Neutrophil (primary cell): ENCODE data around the gene PRTFDC1.

Source experiments
- H3K27ac ChIP-seq: fragments of 200-600 bp; sonication (generic); 2 replicates; pipeline ENCODE4 v1.5.1; 2016; ENCODE audit warnings: mild to moderate bottlenecking, moderate library complexity
- H3K27me3 ChIP-seq: fragments of 200-600 bp; sonication (generic); 2 replicates; pipeline ENCODE4 v1.6.0; 2016; ENCODE audit warnings: mild to moderate bottlenecking
- H3K36me3 ChIP-seq: fragments of 200-600 bp; sonication (generic); 2 replicates; pipeline ENCODE4 v1.5.1; 2017
- H3K4me1 ChIP-seq, 2 experiments: fragments of 200-600 bp in 1 of 2; sonication (generic) in 1 of 2; 1 replicate in 1 of 2; 2 replicates in 1 of 2; pipeline versions ENCODE4 v1.5.1 to v1.6.1; 2013 to 2016; ENCODE audit warnings: low read depth in 1 of 2, low read length in 1 of 2, mild to moderate bottlenecking in 1 of 2, moderate library complexity in 1 of 2; ENCODE audit not compliant: control insufficient read depth in 1 of 2, insufficient read depth in 1 of 2
- H3K4me3 ChIP-seq, 2 experiments: fragments of 200-600 bp in 1 of 2; sonication (generic) in 1 of 2; 1 replicate in 1 of 2; 2 replicates in 1 of 2; pipeline ENCODE4 v1.5.1; 2013 to 2016; ENCODE audit warnings: low read depth in 1 of 2, low read length in 1 of 2, mild to moderate bottlenecking in 1 of 2, moderate library complexity in 1 of 2
- H3K9me3 ChIP-seq: fragments of 200-600 bp; sonication (generic); 2 replicates; pipeline ENCODE4 v1.5.1; 2016
- TF ChIP-seq, protein P1 (sequence below): fragments of 200-600 bp; sonication (generic); IDR thresholded peaks from 2 replicates; pipeline ENCODE4 v1.5.1; 2016; ENCODE audit warnings: antibody characterized with exemption

PRTFDC1 gene

GRCh38 chr10:24951201-24952142 is 934 bp downstream of the PRTFDC1 start:
- Histone ChIP-seq H3K4me3 (no peak overlapping the region), H3K27ac (no peak overlapping the region), H3K9me3 (no peaks in the 10 kb centered on the region), H3K4me1 (peaks cover 0 to 3% of the 10 kb centered on the region in 2 experiments), H3K36me3 (no peaks in the 10 kb centered on the region), H3K27me3 (peaks cover 53% of the 10 kb centered on the region)
- TF ChIP-seq, protein P1, sequence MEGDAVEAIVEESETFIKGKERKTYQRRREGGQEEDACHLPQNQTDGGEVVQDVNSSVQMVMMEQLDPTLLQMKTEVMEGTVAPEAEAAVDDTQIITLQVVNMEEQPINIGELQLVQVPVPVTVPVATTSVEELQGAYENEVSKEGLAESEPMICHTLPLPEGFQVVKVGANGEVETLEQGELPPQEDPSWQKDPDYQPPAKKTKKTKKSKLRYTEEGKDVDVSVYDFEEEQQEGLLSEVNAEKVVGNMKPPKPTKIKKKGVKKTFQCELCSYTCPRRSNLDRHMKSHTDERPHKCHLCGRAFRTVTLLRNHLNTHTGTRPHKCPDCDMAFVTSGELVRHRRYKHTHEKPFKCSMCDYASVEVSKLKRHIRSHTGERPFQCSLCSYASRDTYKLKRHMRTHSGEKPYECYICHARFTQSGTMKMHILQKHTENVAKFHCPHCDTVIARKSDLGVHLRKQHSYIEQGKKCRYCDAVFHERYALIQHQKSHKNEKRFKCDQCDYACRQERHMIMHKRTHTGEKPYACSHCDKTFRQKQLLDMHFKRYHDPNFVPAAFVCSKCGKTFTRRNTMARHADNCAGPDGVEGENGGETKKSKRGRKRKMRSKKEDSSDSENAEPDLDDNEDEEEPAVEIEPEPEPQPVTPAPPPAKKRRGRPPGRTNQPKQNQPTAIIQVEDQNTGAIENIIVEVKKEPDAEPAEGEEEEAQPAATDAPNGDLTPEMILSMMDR = no peak

DNA sequence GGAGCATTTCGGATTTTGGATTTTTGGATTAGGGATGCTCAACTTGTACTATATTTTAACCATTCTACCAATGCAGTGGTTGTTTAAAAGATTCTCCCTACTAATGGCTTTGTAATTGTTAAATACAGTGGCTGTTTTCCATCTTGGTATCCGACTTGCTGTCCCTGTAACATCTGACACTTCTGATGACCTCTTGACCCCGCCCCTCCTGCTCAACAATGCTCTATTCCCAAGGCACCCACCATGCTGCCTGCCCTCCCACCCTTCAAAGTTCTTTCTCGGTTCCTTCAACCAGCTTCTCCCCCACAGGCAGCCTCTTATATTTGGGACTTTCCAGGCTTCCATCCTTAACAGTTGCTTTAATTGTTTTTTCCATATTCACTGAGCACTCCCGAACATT is 2.0 kb downstream of the PRTFDC1 start:
- no peaks in the 10 kb centered on the region for H3K36me3 ChIP-seq
- H3K27ac ChIP-seq = no peak overlapping the region
- H3K27me3 ChIP-seq = peaks cover 53% of the 10 kb centered on the region
- peaks cover 0 to 3% of the 10 kb centered on the region in 2 experiments for H3K4me1 ChIP-seq
- TF ChIP-seq, protein P1 = no peak
- H3K9me3 ChIP-seq = no peaks in the 10 kb centered on the region
- H3K4me3 ChIP-seq = no peak overlapping the region

GRCh38 chr10:24949616-24950015 is 2.8 kb downstream of the PRTFDC1 start:
- no peak overlapping the region for H3K4me3 ChIP-seq
- H3K27ac ChIP-seq = no peak overlapping the region
- H3K27me3 ChIP-seq = peaks cover 50% of the 10 kb centered on the region
- H3K4me1 ChIP-seq = peaks cover 0 to 3% of the 10 kb centered on the region in 2 experiments
- H3K36me3 ChIP-seq = no peaks in the 10 kb centered on the region
- TF ChIP-seq, protein P1 = no peak
- H3K9me3 ChIP-seq = no peaks in the 10 kb centered on the region

- H3K27me3 ChIP-seq = peaks cover 28% of the 10 kb centered on the region
- H3K36me3 ChIP-seq = no peaks in the 10 kb centered on the region
- TF ChIP-seq, protein P1 = no peak
- H3K4me3 ChIP-seq = no peak overlapping the region
- H3K4me1 ChIP-seq = peaks cover 0 to 3% of the 10 kb centered on the region in 2 experiments
- no peaks in the 10 kb centered on the region for H3K9me3 ChIP-seq
- no peak overlapping the region for H3K27ac ChIP-seq
These were observed 4.9 kb downstream of the PRTFDC1 start for GRCh38 chr10:24947304-24948097.

DNA sequence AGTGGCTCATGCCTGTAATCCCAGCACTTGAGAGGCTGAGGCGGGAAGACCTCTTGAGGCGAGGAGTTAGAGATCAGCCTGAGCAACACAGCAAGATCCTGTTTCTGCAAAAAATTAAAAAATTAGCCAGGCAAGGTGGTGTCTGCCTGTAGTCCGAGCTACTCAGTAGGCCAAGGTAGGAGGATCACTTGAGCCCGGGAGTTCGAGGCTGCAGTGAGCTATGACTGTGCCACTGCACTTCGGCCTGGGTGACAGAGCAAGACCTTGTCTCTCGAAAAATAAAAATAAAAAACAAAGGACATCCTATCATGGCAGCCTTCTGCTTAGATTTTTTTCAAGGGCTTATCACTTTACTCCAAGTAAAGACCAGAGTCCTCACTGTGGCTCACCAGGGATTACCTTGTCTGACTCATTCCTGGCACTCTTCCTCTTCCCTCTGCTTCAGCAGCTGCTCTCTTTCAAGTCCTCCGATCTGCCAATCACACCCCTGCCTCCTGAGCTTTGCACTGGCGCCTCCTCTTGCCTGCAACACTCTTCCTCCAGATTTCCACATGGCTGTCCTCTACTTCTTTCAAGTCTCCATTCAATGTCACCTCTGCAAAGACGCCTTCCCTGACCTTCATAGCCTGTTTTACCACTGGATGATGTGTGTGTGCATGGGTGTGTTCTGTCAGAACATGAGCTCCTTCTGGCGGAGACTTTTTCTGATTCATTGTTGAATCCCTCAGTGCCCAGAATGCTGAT is 7.7 kb downstream of the PRTFDC1 start:
- Histone ChIP-seq H3K36me3 (no peaks in the 10 kb centered on the region), H3K9me3 (no peaks in the 10 kb centered on the region), H3K4me1 (no peaks in the 10 kb centered on the region), H3K4me3 (no peak overlapping the region), H3K27ac (no peak overlapping the region), H3K27me3 (peaks cover 1% of the 10 kb centered on the region)
- TF ChIP-seq, protein P1 = no peak
